GM19099 (cell line): ENCODE measurements around the gene S1PR5.

Source experiments
- POLR2A ChIP-seq: IDR thresholded peaks from 3 replicates; pipeline ENCODE4 v1.6.1; 2011; ENCODE audit warnings: low read depth; ENCODE audit not compliant: insufficient read length; ENCODE audit errors: extremely low read depth

Gene S1PR5

DNA sequence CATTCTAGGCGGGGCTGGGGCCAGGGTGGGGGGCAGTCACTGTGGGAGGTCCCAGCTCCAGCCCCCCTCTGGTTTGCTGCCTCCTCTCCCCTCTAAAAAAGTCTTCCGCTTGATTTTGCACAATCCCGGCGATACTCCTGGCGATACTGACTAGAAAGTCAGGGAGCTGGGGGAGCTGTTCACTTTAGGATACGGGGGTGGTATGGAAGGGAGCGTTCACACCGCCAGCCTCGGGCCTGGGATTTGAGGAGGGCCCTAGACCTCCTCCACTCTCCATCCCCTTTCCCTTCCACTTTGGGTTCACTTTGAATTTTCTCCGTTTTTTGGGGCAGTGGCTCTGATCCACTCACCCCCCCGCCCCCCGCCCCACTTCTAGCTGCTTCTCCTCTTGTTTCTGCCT, 49.1 kb downstream of the S1PR5 start:
- no peak for TF ChIP-seq POLR2A

DNA sequence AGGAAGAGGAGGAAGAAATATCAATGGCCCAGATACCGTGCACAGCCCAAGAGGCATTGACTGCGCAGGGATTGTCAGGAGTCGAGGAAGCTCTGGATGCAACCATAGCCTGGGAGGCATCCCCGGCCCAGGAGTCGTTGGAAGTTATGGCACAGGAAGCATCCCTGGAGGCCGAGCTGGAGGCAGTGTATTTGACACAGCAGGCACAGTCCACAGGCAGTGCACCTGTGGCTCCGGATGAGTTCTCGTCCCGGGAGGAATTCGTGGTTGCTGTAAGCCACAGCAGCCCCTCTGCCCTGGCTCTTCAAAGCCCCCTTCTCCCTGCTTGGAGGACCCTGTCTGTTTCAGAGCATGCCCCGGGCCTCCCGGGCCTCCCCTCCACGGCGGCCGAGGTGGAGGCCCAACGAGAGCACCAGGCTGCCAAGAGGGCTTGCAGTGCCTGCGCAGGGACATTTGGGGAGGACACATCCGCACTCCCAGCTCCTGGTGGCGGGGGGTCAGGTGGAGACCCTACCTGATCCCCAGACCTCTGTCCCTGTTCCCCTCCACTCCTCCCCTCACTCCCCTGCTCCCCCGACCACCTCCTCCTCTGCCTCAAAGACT, 50.0 kb downstream of the S1PR5 start:
- no peak for TF ChIP-seq POLR2A

DNA sequence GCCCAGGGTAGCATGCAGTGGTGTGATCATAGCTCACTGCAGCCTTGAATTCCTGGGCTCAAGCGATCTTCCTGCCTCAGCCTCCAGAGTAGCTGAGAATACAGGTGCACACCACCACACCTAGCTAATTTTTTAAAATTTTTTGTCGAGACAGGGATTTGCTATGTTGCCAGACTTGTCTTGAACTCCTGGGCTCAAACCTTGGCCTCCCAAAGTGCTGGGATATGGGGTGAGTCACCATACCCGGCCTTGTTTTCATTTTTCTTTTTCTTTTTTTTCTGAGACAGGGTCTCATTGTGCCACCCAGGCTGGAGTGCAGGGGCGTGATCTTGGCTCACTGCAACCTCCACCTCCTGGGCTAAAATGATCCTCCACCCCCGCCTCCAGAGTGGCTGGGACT, 52.8 kb downstream of the S1PR5 start:
- TF ChIP-seq POLR2A: no peak
